ENCODE data around the gene TECTA.
"Not testable (repeated sequence)": the region's sequence is repeated elsewhere in the genome, so short reads cannot be mapped to it uniquely, and the experiment has no call there.

The TECTA gene

GRCh38 chr11:121109916-121110586 is 9.0 kb downstream of the TECTA start:
- Histone ChIP-seq H3K4me3 (ENCODE audit: insufficient read depth, low read depth, low read length) (no peak overlapping the region), H3K4me1 (ENCODE audit: control insufficient read depth, insufficient read depth, low read length) (peaks cover 4% of the 10 kb centered on the region), H3K27me3 (ENCODE audit: control insufficient read depth, insufficient read depth, low read length, poor library complexity, severe bottlenecking) (peaks cover 3% of the 10 kb centered on the region), H3K27ac (ENCODE audit: insufficient read depth, low read depth, low read length, poor library complexity, severe bottlenecking) (no peak overlapping the region), H3K36me3 (ENCODE audit: control insufficient read depth, insufficient read depth, low read length) (no peaks in the 10 kb centered on the region), H3K9me3 (ENCODE audit: control insufficient read depth, low read length) (no peaks in the 10 kb centered on the region)
- 91% methylated on average over 7 of the region's 7 CpGs for WGBS, 2 experiments

- Histone ChIP-seq H3K27ac (ENCODE audit: insufficient read depth, low read depth, low read length, poor library complexity, severe bottlenecking) (no peak overlapping the region), H3K27me3 (ENCODE audit: control insufficient read depth, insufficient read depth, low read length, poor library complexity, severe bottlenecking) (peaks cover 3% of the 10 kb centered on the region), H3K4me1 (ENCODE audit: control insufficient read depth, insufficient read depth, low read length) (peaks cover 4% of the 10 kb centered on the region), H3K9me3 (ENCODE audit: control insufficient read depth, low read length) (no peaks in the 10 kb centered on the region), H3K4me3 (ENCODE audit: insufficient read depth, low read depth, low read length) (no peak overlapping the region), H3K36me3 (ENCODE audit: control insufficient read depth, insufficient read depth, low read length) (no peaks in the 10 kb centered on the region)
- WGBS, 2 experiments, result 91% methylated on average over 10 of the region's 10 CpGs
Measured at GRCh38 chr11:121110871-121111724, 10.1 kb downstream of the TECTA start.

- Histone ChIP-seq H3K9me3 (ENCODE audit: control insufficient read depth, low read length) (no peaks in the 10 kb centered on the region), H3K36me3 (ENCODE audit: control insufficient read depth, insufficient read depth, low read length) (no peaks in the 10 kb centered on the region), H3K4me1 (ENCODE audit: control insufficient read depth, insufficient read depth, low read length) (peaks cover 4% of the 10 kb centered on the region), H3K4me3 (ENCODE audit: insufficient read depth, low read depth, low read length) (no peak overlapping the region), H3K27me3 (ENCODE audit: control insufficient read depth, insufficient read depth, low read length, poor library complexity, severe bottlenecking) (peaks cover 3% of the 10 kb centered on the region), H3K27ac (ENCODE audit: insufficient read depth, low read depth, low read length, poor library complexity, severe bottlenecking) (no peak overlapping the region)
- 65% methylated on average over 32 of the region's 32 CpGs for WGBS, 2 experiments
Measured at GRCh38 chr11:121112498-121113455, 11.7 kb downstream of the TECTA start.

GRCh38 chr11:121113611-121114010 is 12.6 kb downstream of the TECTA start:
- Histone ChIP-seq H3K27me3 (ENCODE audit: control insufficient read depth, insufficient read depth, low read length, poor library complexity, severe bottlenecking) (peaks cover 3% of the 10 kb centered on the region), H3K27ac (ENCODE audit: insufficient read depth, low read depth, low read length, poor library complexity, severe bottlenecking) (no peak overlapping the region), H3K36me3 (ENCODE audit: control insufficient read depth, insufficient read depth, low read length) (no peaks in the 10 kb centered on the region), H3K4me3 (ENCODE audit: insufficient read depth, low read depth, low read length) (no peak overlapping the region), H3K4me1 (ENCODE audit: control insufficient read depth, insufficient read depth, low read length) (peaks cover 4% of the 10 kb centered on the region), H3K9me3 (ENCODE audit: control insufficient read depth, low read length) (no peaks in the 10 kb centered on the region)
- WGBS, 2 experiments, result 77 to 78% methylated on average over 9 of the region's 9 CpGs

GRCh38 chr11:121115024-121115423 is 14.0 kb downstream of the TECTA start:
- not testable (repeated sequence) for H3K4me1 ChIP-seq (ENCODE audit: control insufficient read depth, insufficient read depth, low read length); H3K4me3 ChIP-seq (ENCODE audit: insufficient read depth, low read depth, low read length); H3K27me3 ChIP-seq (ENCODE audit: control insufficient read depth, insufficient read depth, low read length, poor library complexity, severe bottlenecking); H3K36me3 ChIP-seq (ENCODE audit: control insufficient read depth, insufficient read depth, low read length); H3K27ac ChIP-seq (ENCODE audit: insufficient read depth, low read depth, low read length, poor library complexity, severe bottlenecking); H3K9me3 ChIP-seq (ENCODE audit: control insufficient read depth, low read length)
- 83 to 94% methylated on average over 1 of the region's 1 CpG for WGBS, 2 experiments

GRCh38 chr11:121117788-121118187 is 16.7 kb downstream of the TECTA start:
- no peak overlapping the region for H3K4me3 ChIP-seq (ENCODE audit: insufficient read depth, low read depth, low read length)
- H3K9me3 ChIP-seq (ENCODE audit: control insufficient read depth, low read length), result no peaks in the 10 kb centered on the region
- H3K27me3 ChIP-seq (ENCODE audit: control insufficient read depth, insufficient read depth, low read length, poor library complexity, severe bottlenecking), result no peaks in the 10 kb centered on the region
- H3K27ac ChIP-seq (ENCODE audit: insufficient read depth, low read depth, low read length, poor library complexity, severe bottlenecking), result no peak overlapping the region
- WGBS, 2 experiments, result 76 to 80% methylated on average over 6 of the region's 6 CpGs
- peaks cover 4% of the 10 kb centered on the region for H3K4me1 ChIP-seq (ENCODE audit: control insufficient read depth, insufficient read depth, low read length)
- H3K36me3 ChIP-seq (ENCODE audit: control insufficient read depth, insufficient read depth, low read length), result peaks cover 3% of the 10 kb centered on the region

- Histone ChIP-seq H3K36me3 (ENCODE audit: control insufficient read depth, insufficient read depth, low read length) (peaks cover 4% of the 10 kb centered on the region), H3K4me1 (ENCODE audit: control insufficient read depth, insufficient read depth, low read length) (no peaks in the 10 kb centered on the region), H3K9me3 (ENCODE audit: control insufficient read depth, low read length) (no peaks in the 10 kb centered on the region), H3K4me3 (ENCODE audit: insufficient read depth, low read depth, low read length) (no peak overlapping the region), H3K27ac (ENCODE audit: insufficient read depth, low read depth, low read length, poor library complexity, severe bottlenecking) (no peak overlapping the region), H3K27me3 (ENCODE audit: control insufficient read depth, insufficient read depth, low read length, poor library complexity, severe bottlenecking) (no peaks in the 10 kb centered on the region)
- WGBS, 2 experiments, result 88 to 92% methylated on average over 1 of the region's 1 CpG
Measured at GRCh38 chr11:121119440-121119839, 18.4 kb downstream of the TECTA start.

- peaks cover 4% of the 10 kb centered on the region for H3K36me3 ChIP-seq (ENCODE audit: control insufficient read depth, insufficient read depth, low read length)
- no peaks in the 10 kb centered on the region for H3K27me3 ChIP-seq (ENCODE audit: control insufficient read depth, insufficient read depth, low read length, poor library complexity, severe bottlenecking)
- no peaks in the 10 kb centered on the region for H3K4me1 ChIP-seq (ENCODE audit: control insufficient read depth, insufficient read depth, low read length)
- no peak overlapping the region for H3K4me3 ChIP-seq (ENCODE audit: insufficient read depth, low read depth, low read length)
- H3K27ac ChIP-seq (ENCODE audit: insufficient read depth, low read depth, low read length, poor library complexity, severe bottlenecking), result no peak overlapping the region
- no peaks in the 10 kb centered on the region for H3K9me3 ChIP-seq (ENCODE audit: control insufficient read depth, low read length)
- WGBS, 2 experiments, result 86 to 100% methylated on average over 3 of the region's 3 CpGs
Measured at GRCh38 chr11:121122328-121122727, 21.3 kb downstream of the TECTA start.

- WGBS, 2 experiments, result 90 to 91% methylated on average over 6 of the region's 6 CpGs
Measured at GRCh38 chr11:121123496-121124069, 22.5 kb downstream of the TECTA start.

More at GRCh38 chr11:121123496-121124069, 22.5 kb downstream of the TECTA start:
- Histone ChIP-seq H3K9me3 (ENCODE audit: control insufficient read depth, low read length) (no peaks in the 10 kb centered on the region), H3K36me3 (ENCODE audit: control insufficient read depth, insufficient read depth, low read length) (peaks cover 4% of the 10 kb centered on the region), H3K27me3 (ENCODE audit: control insufficient read depth, insufficient read depth, low read length, poor library complexity, severe bottlenecking) (no peaks in the 10 kb centered on the region), H3K27ac (ENCODE audit: insufficient read depth, low read depth, low read length, poor library complexity, severe bottlenecking) (no peak overlapping the region), H3K4me1 (ENCODE audit: control insufficient read depth, insufficient read depth, low read length) (no peaks in the 10 kb centered on the region), H3K4me3 (ENCODE audit: insufficient read depth, low read depth, low read length) (no peak overlapping the region)
